ENCODE results near the gene ATF6B.

GRCh38 chr6:32131439-32131948, 3.4 kb upstream of the ATF6B start:
- TF ChIP-seq, protein P1, sequence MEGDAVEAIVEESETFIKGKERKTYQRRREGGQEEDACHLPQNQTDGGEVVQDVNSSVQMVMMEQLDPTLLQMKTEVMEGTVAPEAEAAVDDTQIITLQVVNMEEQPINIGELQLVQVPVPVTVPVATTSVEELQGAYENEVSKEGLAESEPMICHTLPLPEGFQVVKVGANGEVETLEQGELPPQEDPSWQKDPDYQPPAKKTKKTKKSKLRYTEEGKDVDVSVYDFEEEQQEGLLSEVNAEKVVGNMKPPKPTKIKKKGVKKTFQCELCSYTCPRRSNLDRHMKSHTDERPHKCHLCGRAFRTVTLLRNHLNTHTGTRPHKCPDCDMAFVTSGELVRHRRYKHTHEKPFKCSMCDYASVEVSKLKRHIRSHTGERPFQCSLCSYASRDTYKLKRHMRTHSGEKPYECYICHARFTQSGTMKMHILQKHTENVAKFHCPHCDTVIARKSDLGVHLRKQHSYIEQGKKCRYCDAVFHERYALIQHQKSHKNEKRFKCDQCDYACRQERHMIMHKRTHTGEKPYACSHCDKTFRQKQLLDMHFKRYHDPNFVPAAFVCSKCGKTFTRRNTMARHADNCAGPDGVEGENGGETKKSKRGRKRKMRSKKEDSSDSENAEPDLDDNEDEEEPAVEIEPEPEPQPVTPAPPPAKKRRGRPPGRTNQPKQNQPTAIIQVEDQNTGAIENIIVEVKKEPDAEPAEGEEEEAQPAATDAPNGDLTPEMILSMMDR (conservative IDR thresholded peaks at IDR 0.05): no peak
- no peak for TF ChIP-seq EZH2 (IDR thresholded peaks at IDR 0.05; ENCODE audit: low read depth)

All from PC-9 (cell line).